GM12892 (cell line): ENCODE results near the gene FAM20C.
"Not testable (repeated sequence)": the region's sequence is repeated elsewhere in the genome, so short reads cannot be mapped to it uniquely, and the experiment has no call there.

Experiments
- DNase-seq: peaks from one replicate; pipeline ENCODE4 v3.0.0; 2011; ENCODE audit not compliant: insufficient read length
- FAIRE-seq: peaks from 2 replicates; lab custom pipeline; 2011; peaks lifted over from hg19 to GRCh38; lab: Jason Lieb, UNC
- POLR2A ChIP-seq: IDR thresholded peaks from 2 replicates; pipeline ENCODE4 v1.6.1; 2011; ENCODE audit warnings: low read depth, low read length, control low read depth
- POLR2AphosphoS5 ChIP-seq: IDR thresholded peaks from 2 replicates; pipeline ENCODE4 v1.6.1; 2011; ENCODE audit warnings: low read depth, low read length, control low read depth
- TAF1 ChIP-seq: IDR thresholded peaks from 2 replicates; pipeline ENCODE4 v1.6.1; 2011; ENCODE audit warnings: low read depth, mild to moderate bottlenecking, control low read depth, low read length, borderline replicate concordance

Gene FAM20C

GRCh38 chr7:240887-241421 is 48.6 kb downstream of the FAM20C start:
- DNase-seq = no peak
- no peak for FAIRE-seq
- TF ChIP-seq TAF1 (no peak), POLR2AphosphoS5 (no peak), POLR2A (no peak)

- TF ChIP-seq TAF1 (no peak), POLR2AphosphoS5 (no peak)
- no peak for DNase-seq
- FAIRE-seq = no peak
These were observed 49.1 kb downstream of the FAM20C start for GRCh38 chr7:241513-241912.

- FAIRE-seq, DNase-seq: not testable (repeated sequence)
These were observed 50.6 kb downstream of the FAM20C start for GRCh38 chr7:242826-243579.

- not testable (repeated sequence) for FAIRE-seq, DNase-seq
These were observed 51.2 kb downstream of the FAM20C start for GRCh38 chr7:243580-243978.

- FAIRE-seq (no peak), DNase-seq (no peak)
- TF ChIP-seq POLR2A (no peak), TAF1 (no peak), POLR2AphosphoS5 (no peak)
These were observed 52.6 kb downstream of the FAM20C start for GRCh38 chr7:244974-245373.

- FAIRE-seq (no peak), DNase-seq (no peak)
- TF ChIP-seq POLR2AphosphoS5 (no peak), TAF1 (no peak), POLR2A (no peak)
These were observed 53.4 kb downstream of the FAM20C start for GRCh38 chr7:245574-246295.

GRCh38 chr7:246451-246850 is 54.1 kb downstream of the FAM20C start:
- no peak for DNase-seq
- TF ChIP-seq POLR2A (no peak), TAF1 (no peak), POLR2AphosphoS5 (no peak)
- FAIRE-seq = no peak

- no peak for FAIRE-seq
- DNase-seq = no peak
- TF ChIP-seq POLR2AphosphoS5 (no peak), POLR2A (no peak), TAF1 (no peak)
These were observed 54.8 kb downstream of the FAM20C start for GRCh38 chr7:247181-247580.

GRCh38 chr7:247636-248035 is 55.3 kb downstream of the FAM20C start:
- TF ChIP-seq TAF1 (no peak), POLR2A (no peak), POLR2AphosphoS5 (no peak)
- DNase-seq = no peak
- no peak for FAIRE-seq

GRCh38 chr7:248732-249435 is 56.5 kb downstream of the FAM20C start:
- no peak for FAIRE-seq
- no peak for TF ChIP-seq POLR2AphosphoS5
- TF ChIP-seq POLR2A = no peak
- TF ChIP-seq TAF1 = no peak
- DNase-seq = no peak

- DNase-seq (no peak), FAIRE-seq (no peak)
- TF ChIP-seq TAF1 = no peak
- TF ChIP-seq POLR2AphosphoS5 = no peak
- no peak for TF ChIP-seq POLR2A
These were observed 57.6 kb downstream of the FAM20C start for GRCh38 chr7:249989-250388.

GRCh38 chr7:250523-250922 is 58.2 kb downstream of the FAM20C start:
- DNase-seq (no peak), FAIRE-seq (no peak)
- TF ChIP-seq POLR2A (no peak), POLR2AphosphoS5 (no peak), TAF1 (no peak)

- TF ChIP-seq POLR2AphosphoS5 = no peak
- TF ChIP-seq POLR2A = no peak
- TF ChIP-seq TAF1 = no peak
- FAIRE-seq (no peak), DNase-seq (no peak)
These were observed 58.6 kb downstream of the FAM20C start for GRCh38 chr7:251005-251404.
